Activated CD4-positive, alpha-beta T cell treated with anti-CD3 and anti-CD28 coated beads, Interleukin-2, amount 10 ng/mL, durations not matched to agents 24 days and 14 days (primary cell): ENCODE data around the gene SAMSN1. TPM values are rescaled to one million over a fixed set of nuclear protein-coding genes. Genes with fewer than 3 reads are reported as not detected.
"Not testable (repeated sequence)": the region's sequence is repeated elsewhere in the genome, so short reads cannot be mapped to it uniquely, and the experiment has no call there.

Source experiments
- DNase-seq: peaks from one replicate; pipeline ENCODE4 v3.0.0; 2022
- H3K27ac Mint-ChIP-seq: one replicate; pipeline ENCODE4 v1.8.0; 2022; ENCODE audit warnings: mild to moderate bottlenecking, mixed read lengths
- H3K27me3 Mint-ChIP-seq: one replicate; pipeline ENCODE4 v1.8.0; 2022; ENCODE audit warnings: mixed read lengths
- H3K36me3 Mint-ChIP-seq: one replicate; pipeline ENCODE4 v1.8.0; 2022; ENCODE audit warnings: low read depth, mild to moderate bottlenecking, mixed read lengths
- H3K4me1 Mint-ChIP-seq: one replicate; pipeline ENCODE4 v1.8.0; 2021; ENCODE audit warnings: mixed read lengths
- H3K4me3 Mint-ChIP-seq: one replicate; pipeline ENCODE4 v1.8.0; 2022; ENCODE audit warnings: mild to moderate bottlenecking, moderate library complexity, mixed read lengths
- H3K9me3 Mint-ChIP-seq: one replicate; pipeline ENCODE4 v1.8.0; 2021; ENCODE audit warnings: mixed read lengths
- intact Hi-C: fragments of 100-400 bp; cut with micrococcal nuclease; formaldehyde crosslinking; loops from one replicate; pipeline ENCODE4 v1.15.1; 2023
- total RNA-seq: library from RNA; stranded (reverse); gene quantifications from 2 replicates; pipeline ENCODE4 v1.2.3, GENCODE V29; 2022

The SAMSN1 gene
- total RNA-seq, 1 donor from 2014 or later = 92.7 TPM

GRCh38 chr21:14554948-14555347 lies 8.8 kb upstream of the SAMSN1 start:
- H3K27me3 Mint-ChIP-seq = no peaks in the 10 kb centered on the region
- H3K4me1 Mint-ChIP-seq = peaks cover 58% of the 10 kb centered on the region

GRCh38 chr21:14553422-14553821 lies 7.3 kb upstream of the SAMSN1 start:
- intact Hi-C loops = no loop called here
- peaks cover 65% of the 10 kb centered on the region for H3K4me1 Mint-ChIP-seq

More at GRCh38 chr21:14554948-14555347, 8.8 kb upstream of the SAMSN1 start:
- H3K4me3 Mint-ChIP-seq = peak overlapping the region; percentile 50
- DNase-seq = peak; percentile 81
- intact Hi-C loops = no loop called here
- H3K9me3 Mint-ChIP-seq = peaks cover 14% of the 10 kb centered on the region
- peaks cover 8% of the 10 kb centered on the region for H3K36me3 Mint-ChIP-seq
- H3K27ac Mint-ChIP-seq = peak overlapping the region; percentile 75

GRCh38 chr21:14551741-14552140 lies 5.6 kb upstream of the SAMSN1 start:
- Mint-ChIP-seq H3K4me3 (no peak overlapping the region), H3K27ac (no peak overlapping the region), H3K27me3 (no peaks in the 10 kb centered on the region), H3K4me1 (peaks cover 64% of the 10 kb centered on the region), H3K36me3 (peaks cover 7% of the 10 kb centered on the region), H3K9me3 (peaks cover 21% of the 10 kb centered on the region)
- peak; percentile 31 for DNase-seq
- intact Hi-C loops = no loop called here

More at GRCh38 chr21:14553422-14553821, 7.3 kb upstream of the SAMSN1 start:
- H3K9me3 Mint-ChIP-seq = peaks cover 21% of the 10 kb centered on the region
- no peaks in the 10 kb centered on the region for H3K27me3 Mint-ChIP-seq
- peaks cover 7% of the 10 kb centered on the region for H3K36me3 Mint-ChIP-seq
- no peak overlapping the region for H3K27ac Mint-ChIP-seq
- H3K4me3 Mint-ChIP-seq = no peak overlapping the region
- no peak for DNase-seq

- H3K4me3 Mint-ChIP-seq = peak overlapping the region; percentile 73
- H3K9me3 Mint-ChIP-seq = peaks cover 21% of the 10 kb centered on the region
- peaks cover 57% of the 10 kb centered on the region for H3K4me1 Mint-ChIP-seq
- peak; percentile 66 for DNase-seq
- H3K27me3 Mint-ChIP-seq = no peaks in the 10 kb centered on the region
- intact Hi-C loops = no loop called here
- H3K27ac Mint-ChIP-seq = peak overlapping the region; percentile 90
- peaks cover 7% of the 10 kb centered on the region for H3K36me3 Mint-ChIP-seq
Observed at GRCh38 chr21:14550135-14550534, 4.0 kb upstream of the SAMSN1 start.

- peaks cover 13% of the 10 kb centered on the region for H3K36me3 Mint-ChIP-seq
- H3K9me3 Mint-ChIP-seq = peaks cover 20% of the 10 kb centered on the region
- peak overlapping the region; percentile 76 for H3K4me3 Mint-ChIP-seq
- H3K27me3 Mint-ChIP-seq = no peaks in the 10 kb centered on the region
- peak overlapping the region; percentile 91 for H3K27ac Mint-ChIP-seq
- peak; percentile 55 for DNase-seq
- intact Hi-C loops = loop anchor here (1.0 to 5.0 kb wide), 10 partner anchors 14 to 1184 kb away; no protein-coding TSS in a partner anchor
- peaks cover 52% of the 10 kb centered on the region for H3K4me1 Mint-ChIP-seq
Observed at GRCh38 chr21:14548779-14549178, 2.7 kb upstream of the SAMSN1 start.

GRCh38 chr21:14547834-14548513 lies 1.9 kb upstream of the SAMSN1 start:
- H3K27ac Mint-ChIP-seq = peak overlapping the region; percentile 91
- intact Hi-C loops = loop anchor here (1.0 to 5.0 kb wide), 12 partner anchors 14 to 1184 kb away; partner anchors contain the start of gene HSPA13
- DNase-seq = peak; percentile 73
- H3K36me3 Mint-ChIP-seq = peaks cover 15% of the 10 kb centered on the region
- H3K4me1 Mint-ChIP-seq = peaks cover 47% of the 10 kb centered on the region
- H3K27me3 Mint-ChIP-seq = no peaks in the 10 kb centered on the region
- peak overlapping the region; percentile 76 for H3K4me3 Mint-ChIP-seq
- peaks cover 15% of the 10 kb centered on the region for H3K9me3 Mint-ChIP-seq

GRCh38 chr21:14546719-14547118 lies 604 bp upstream of the SAMSN1 start:
- Mint-ChIP-seq H3K9me3 (peaks cover 15% of the 10 kb centered on the region), H3K36me3 (peaks cover 19% of the 10 kb centered on the region), H3K27ac (peak overlapping the region; percentile 72), H3K4me1 (peaks cover 52% of the 10 kb centered on the region)
- intact Hi-C loops = loop anchor here (1.0 to 5.0 kb wide), 7 partner anchors 8 to 1186 kb away; partner anchors contain the start of gene HSPA13
- H3K4me3 Mint-ChIP-seq, H3K27me3 Mint-ChIP-seq: not testable (repeated sequence)
- DNase-seq = peak; percentile 52

GRCh38 chr21:14543983-14544382 lies 2.1 kb downstream of the SAMSN1 start:
- H3K4me3 Mint-ChIP-seq = peak overlapping the region; percentile 95
- H3K4me1 Mint-ChIP-seq = peaks cover 45% of the 10 kb centered on the region
- peaks cover 38% of the 10 kb centered on the region for H3K36me3 Mint-ChIP-seq
- H3K27me3 Mint-ChIP-seq = no peaks in the 10 kb centered on the region
- peaks cover 7% of the 10 kb centered on the region for H3K9me3 Mint-ChIP-seq
- intact Hi-C loops = no loop called here
- H3K27ac Mint-ChIP-seq = peak overlapping the region; percentile 92
- peak; percentile 67 for DNase-seq

GRCh38 chr21:14542638-14543037 lies 3.5 kb downstream of the SAMSN1 start:
- Mint-ChIP-seq H3K9me3 (peaks cover 4% of the 10 kb centered on the region), H3K4me1 (peaks cover 45% of the 10 kb centered on the region), H3K4me3 (peak overlapping the region; percentile 95), H3K27ac (peak overlapping the region; percentile 76), H3K27me3 (no peaks in the 10 kb centered on the region), H3K36me3 (peaks cover 50% of the 10 kb centered on the region)
- intact Hi-C loops = loop anchor here (1.0 kb wide), 1 partner anchor 8 kb away; no protein-coding TSS in a partner anchor
- peak; percentile 71 for DNase-seq

- intact Hi-C loops = loop anchor here (1.0 kb wide), 1 partner anchor 8 kb away; no protein-coding TSS in a partner anchor
- Mint-ChIP-seq H3K9me3 (peaks cover 7% of the 10 kb centered on the region), H3K27me3 (no peaks in the 10 kb centered on the region), H3K4me1 (peaks cover 44% of the 10 kb centered on the region), H3K27ac (peak overlapping the region; percentile 95), H3K36me3 (peaks cover 57% of the 10 kb centered on the region), H3K4me3 (peak overlapping the region; percentile 90)
- peak; percentile 70 for DNase-seq
Observed at GRCh38 chr21:14541841-14542490, 4.1 kb downstream of the SAMSN1 start.

- Mint-ChIP-seq H3K9me3 (peaks cover 24% of the 10 kb centered on the region), H3K36me3 (peaks cover 83% of the 10 kb centered on the region), H3K4me1 (peaks cover 61% of the 10 kb centered on the region), H3K4me3 (peak overlapping the region; percentile 74), H3K27me3 (no peaks in the 10 kb centered on the region), H3K27ac (peak overlapping the region; percentile 82)
- intact Hi-C loops = loop anchor here (1.0 kb wide), 1 partner anchor 8 kb away; the partner anchor contains the start of gene SAMSN1
- no peak for DNase-seq
Observed at GRCh38 chr21:14538483-14538882, 7.6 kb downstream of the SAMSN1 start.

- intact Hi-C loops = no loop called here
- Mint-ChIP-seq H3K4me3 (peak overlapping the region; percentile 44), H3K27me3 (no peaks in the 10 kb centered on the region)
Observed at GRCh38 chr21:14536929-14537328, 9.2 kb downstream of the SAMSN1 start.

GRCh38 chr21:14535702-14536101 lies 10.4 kb downstream of the SAMSN1 start:
- H3K36me3 Mint-ChIP-seq = peaks cover 82% of the 10 kb centered on the region
- intact Hi-C loops = loop anchor here (2.0 kb wide), 1 partner anchor 95 kb away; no protein-coding TSS in a partner anchor
- H3K4me1 Mint-ChIP-seq = peaks cover 63% of the 10 kb centered on the region
- no peak for DNase-seq
- no peaks in the 10 kb centered on the region for H3K27me3 Mint-ChIP-seq
- H3K9me3 Mint-ChIP-seq = peaks cover 24% of the 10 kb centered on the region
- peak overlapping the region; percentile 100 for H3K27ac Mint-ChIP-seq
- H3K4me3 Mint-ChIP-seq = peak overlapping the region; percentile 85

More at GRCh38 chr21:14536929-14537328, 9.2 kb downstream of the SAMSN1 start:
- Mint-ChIP-seq H3K9me3 (peaks cover 24% of the 10 kb centered on the region), H3K36me3 (peaks cover 90% of the 10 kb centered on the region), H3K4me1 (peaks cover 67% of the 10 kb centered on the region), H3K27ac (peak overlapping the region; percentile 85)
- DNase-seq = no peak
